NB4 (cell line): ENCODE results near the gene IGSF11.
"Not testable (repeated sequence)": the region's sequence is repeated elsewhere in the genome, so short reads cannot be mapped to it uniquely, and the experiment has no call there.

ENCODE experiments used
- CTCF ChIP-seq: IDR thresholded peaks from one replicate; pipeline ENCODE4 v1.5.1; 2012; ENCODE audit warnings: low read depth, low read length
- POLR2A ChIP-seq: IDR thresholded peaks from 2 replicates; pipeline ENCODE4 v1.6.1; 2011; ENCODE audit warnings: mild to moderate bottlenecking; ENCODE audit not compliant: insufficient read length; ENCODE audit errors: extremely low read depth

- not testable (repeated sequence) for TF ChIP-seq POLR2A, CTCF
Observed at GRCh38 chr3:119072451-119072850, 37.8 kb upstream of the IGSF11 start.
